ENCODE data around the gene MAD2L2.

The MAD2L2 gene

DNA sequence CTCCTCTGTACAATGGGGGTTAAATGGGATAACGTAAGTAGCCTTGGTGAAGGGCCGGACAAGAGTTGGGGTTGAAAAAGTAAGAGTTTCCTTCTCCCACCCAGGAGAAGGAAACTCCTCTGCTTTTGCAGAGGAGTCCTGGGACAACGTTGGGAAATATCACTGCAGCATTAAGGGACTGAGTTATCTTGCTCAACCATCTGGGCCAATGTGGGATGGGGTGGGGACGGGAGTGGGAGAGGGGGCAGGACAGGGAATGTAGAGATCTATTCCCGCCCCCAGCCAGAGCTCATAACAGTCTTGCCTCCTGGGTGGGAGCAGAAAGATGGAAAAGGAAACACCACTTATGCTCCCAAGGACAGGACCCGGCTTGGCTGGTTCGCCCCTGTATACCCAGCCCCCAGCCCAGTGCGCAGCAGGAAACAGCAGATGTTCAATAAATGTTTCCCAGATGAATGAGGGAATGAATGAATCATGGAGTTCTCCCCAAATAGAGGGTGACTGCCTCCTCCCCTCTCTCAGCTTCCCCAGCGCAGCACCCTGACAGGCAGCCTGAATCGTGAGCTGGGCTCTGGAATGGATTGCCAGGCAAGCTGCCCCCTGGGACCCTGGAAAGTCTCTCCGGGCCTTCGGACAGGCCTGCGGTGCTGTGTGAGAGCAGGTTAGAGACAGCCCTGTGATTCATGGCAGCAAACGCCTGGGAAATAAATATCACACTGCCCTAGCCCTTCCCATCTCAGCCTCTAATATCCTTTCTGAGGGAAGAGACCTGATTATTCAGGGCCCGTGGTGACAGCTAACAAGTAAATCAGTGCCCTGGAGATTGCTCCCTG lies 51.5 kb downstream of the MAD2L2 start:
- DNase-seq (ENCODE audit: low read depth) = no peak

DNA sequence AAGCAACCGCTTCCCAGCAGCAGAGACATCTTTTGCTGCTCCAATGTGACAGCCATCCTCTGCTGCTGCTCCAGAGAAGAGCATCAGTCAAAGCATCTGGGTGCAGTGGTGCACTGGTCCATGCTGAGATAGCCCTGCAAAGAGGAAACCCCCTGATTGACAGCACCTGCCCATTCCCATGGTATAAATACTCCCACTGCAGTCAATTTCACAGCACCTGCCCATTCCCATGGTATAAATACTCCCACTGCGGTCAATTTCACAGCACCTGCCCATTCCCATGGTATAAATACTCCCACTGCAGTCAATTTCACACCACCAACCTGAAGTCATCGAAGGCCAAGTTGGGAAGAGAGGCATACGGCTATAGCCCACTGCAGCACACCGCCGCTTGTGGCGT lies 52.2 kb downstream of the MAD2L2 start:
- DNase-seq (ENCODE audit: low read depth) = no peak

DNA sequence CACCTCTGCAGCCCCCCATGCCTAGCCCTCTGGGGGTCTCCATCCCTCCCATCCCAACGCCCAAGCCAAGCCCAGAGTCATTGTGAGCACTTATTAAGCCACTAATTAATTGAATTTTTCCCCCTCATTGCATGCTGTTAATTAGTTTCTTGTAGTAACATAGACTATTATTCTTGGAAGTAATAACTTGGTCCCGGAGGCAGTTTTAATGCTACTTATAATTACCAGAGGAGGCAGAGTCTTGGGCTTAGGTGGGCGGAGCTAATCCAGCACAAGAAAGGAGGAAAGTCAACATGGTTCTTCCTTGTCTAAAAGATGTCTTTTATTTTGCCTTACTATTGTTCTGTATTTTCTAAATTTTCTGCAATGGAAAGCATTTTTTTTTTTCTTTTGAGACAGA lies 54.4 kb downstream of the MAD2L2 start:
- DNase-seq (ENCODE audit: low read depth) = no peak
